Measurements from ENCODE around the gene GJA9.

DNA sequence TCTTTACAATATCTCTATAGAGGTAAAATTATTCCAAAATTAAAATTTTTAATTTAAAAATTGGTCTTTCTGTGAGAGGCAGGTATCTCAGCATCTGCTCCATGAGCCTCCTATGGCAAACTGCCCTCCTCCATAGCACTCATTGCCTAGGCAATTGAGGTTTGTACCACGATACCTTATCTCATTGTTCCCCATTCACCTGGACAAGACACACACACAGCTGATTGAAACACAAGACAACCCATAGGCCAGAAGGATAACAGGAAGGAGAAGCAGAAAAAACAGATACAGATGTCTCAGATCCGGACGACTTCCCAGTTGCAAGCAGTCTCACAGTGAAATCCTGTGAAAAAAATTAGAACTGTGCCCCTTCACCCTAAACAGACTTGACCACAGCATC, 36.0 kb upstream of the GJA9 start:
- TF ChIP-seq, protein P1, sequence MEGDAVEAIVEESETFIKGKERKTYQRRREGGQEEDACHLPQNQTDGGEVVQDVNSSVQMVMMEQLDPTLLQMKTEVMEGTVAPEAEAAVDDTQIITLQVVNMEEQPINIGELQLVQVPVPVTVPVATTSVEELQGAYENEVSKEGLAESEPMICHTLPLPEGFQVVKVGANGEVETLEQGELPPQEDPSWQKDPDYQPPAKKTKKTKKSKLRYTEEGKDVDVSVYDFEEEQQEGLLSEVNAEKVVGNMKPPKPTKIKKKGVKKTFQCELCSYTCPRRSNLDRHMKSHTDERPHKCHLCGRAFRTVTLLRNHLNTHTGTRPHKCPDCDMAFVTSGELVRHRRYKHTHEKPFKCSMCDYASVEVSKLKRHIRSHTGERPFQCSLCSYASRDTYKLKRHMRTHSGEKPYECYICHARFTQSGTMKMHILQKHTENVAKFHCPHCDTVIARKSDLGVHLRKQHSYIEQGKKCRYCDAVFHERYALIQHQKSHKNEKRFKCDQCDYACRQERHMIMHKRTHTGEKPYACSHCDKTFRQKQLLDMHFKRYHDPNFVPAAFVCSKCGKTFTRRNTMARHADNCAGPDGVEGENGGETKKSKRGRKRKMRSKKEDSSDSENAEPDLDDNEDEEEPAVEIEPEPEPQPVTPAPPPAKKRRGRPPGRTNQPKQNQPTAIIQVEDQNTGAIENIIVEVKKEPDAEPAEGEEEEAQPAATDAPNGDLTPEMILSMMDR (conservative IDR thresholded peaks at IDR 0.05; ENCODE audit: low read depth, low read length): no peak
- no peak for TF ChIP-seq EZH2 (IDR thresholded peaks at IDR 0.05; ENCODE audit: borderline replicate concordance, low read depth, low read length, poor library complexity, severe bottlenecking)
